NT2/D1 (cell line): ENCODE measurements around the gene PTPRN2.
"Not testable (repeated sequence)": the region's sequence is repeated elsewhere in the genome, so short reads cannot be mapped to it uniquely, and the experiment has no call there.

Experiments used
- DNase-seq: peaks from one replicate; pipeline ENCODE4 v3.0.0-alpha.2; 2011; ENCODE audit warnings: low read depth, low spot score
- H3K27me3 ChIP-seq: 2 replicates; pipeline ENCODE4 v1.6.0; 2011; ENCODE audit warnings: mild to moderate bottlenecking; ENCODE audit not compliant: insufficient read length, insufficient read depth
- H3K36me3 ChIP-seq: 2 replicates; pipeline ENCODE4 v1.6.1; 2011; ENCODE audit warnings: mild to moderate bottlenecking, low read length, mixed read lengths; ENCODE audit not compliant: insufficient read depth, insufficient read length
- H3K4me1 ChIP-seq: 2 replicates; pipeline ENCODE4 v1.5.1; 2011; ENCODE audit not compliant: insufficient read depth, insufficient read length
- H3K4me3 ChIP-seq: 2 replicates; pipeline ENCODE4 v1.5.1; 2011; ENCODE audit warnings: low read depth; ENCODE audit not compliant: insufficient read length
- H3K9ac ChIP-seq: 2 replicates; pipeline ENCODE4 v1.6.0; 2011; ENCODE audit warnings: low read depth; ENCODE audit not compliant: insufficient read length
- H3K9me3 ChIP-seq: 2 replicates; pipeline ENCODE4 v1.5.1; 2011; ENCODE audit warnings: mild to moderate bottlenecking, low read length; ENCODE audit not compliant: insufficient read depth
- SUZ12 ChIP-seq: IDR thresholded peaks from 2 replicates; pipeline ENCODE4 v1.6.1; 2011; ENCODE audit not compliant: insufficient read length, insufficient read depth; ENCODE audit errors: extremely low read depth
- YY1 ChIP-seq: IDR thresholded peaks from 2 replicates; pipeline ENCODE4 v1.6.1; 2011; ENCODE audit not compliant: insufficient read length, insufficient read depth
- ZNF274 ChIP-seq: IDR thresholded peaks from 2 replicates; pipeline ENCODE4 v1.6.1; 2011; ENCODE audit warnings: mild to moderate bottlenecking, low read depth, low read length

PTPRN2 gene

DNA sequence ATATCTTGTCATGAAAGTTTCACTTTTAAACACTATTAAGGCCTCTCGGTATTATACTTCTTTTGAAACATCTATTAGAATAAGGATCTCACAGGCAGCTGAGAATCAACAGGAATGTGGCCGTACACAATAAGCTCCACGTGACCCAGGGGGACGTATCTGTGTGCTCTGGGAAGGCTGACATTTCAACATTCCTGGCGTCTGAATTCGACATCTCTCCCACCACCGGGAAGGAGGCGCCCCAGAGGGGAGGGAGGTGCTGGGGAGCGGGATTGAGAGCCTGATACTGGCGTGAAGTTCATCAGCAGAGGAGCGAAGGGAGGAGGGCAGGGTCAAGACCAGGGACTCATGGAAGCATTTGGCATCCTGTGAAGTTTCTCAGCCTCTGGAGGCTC is 849.6 kb downstream of the PTPRN2 start:
- H3K9ac ChIP-seq: no peak overlapping the region
- H3K9me3 ChIP-seq: no peaks in the 10 kb centered on the region
- no peaks in the 10 kb centered on the region for H3K36me3 ChIP-seq
- no peaks in the 10 kb centered on the region for H3K27me3 ChIP-seq
- DNase-seq: peak; percentile 30
- TF ChIP-seq YY1 (no peak), SUZ12 (no peak), ZNF274 (no peak)
- peaks cover 7% of the 10 kb centered on the region for H3K4me1 ChIP-seq
- H3K4me3 ChIP-seq: no peak overlapping the region

DNA sequence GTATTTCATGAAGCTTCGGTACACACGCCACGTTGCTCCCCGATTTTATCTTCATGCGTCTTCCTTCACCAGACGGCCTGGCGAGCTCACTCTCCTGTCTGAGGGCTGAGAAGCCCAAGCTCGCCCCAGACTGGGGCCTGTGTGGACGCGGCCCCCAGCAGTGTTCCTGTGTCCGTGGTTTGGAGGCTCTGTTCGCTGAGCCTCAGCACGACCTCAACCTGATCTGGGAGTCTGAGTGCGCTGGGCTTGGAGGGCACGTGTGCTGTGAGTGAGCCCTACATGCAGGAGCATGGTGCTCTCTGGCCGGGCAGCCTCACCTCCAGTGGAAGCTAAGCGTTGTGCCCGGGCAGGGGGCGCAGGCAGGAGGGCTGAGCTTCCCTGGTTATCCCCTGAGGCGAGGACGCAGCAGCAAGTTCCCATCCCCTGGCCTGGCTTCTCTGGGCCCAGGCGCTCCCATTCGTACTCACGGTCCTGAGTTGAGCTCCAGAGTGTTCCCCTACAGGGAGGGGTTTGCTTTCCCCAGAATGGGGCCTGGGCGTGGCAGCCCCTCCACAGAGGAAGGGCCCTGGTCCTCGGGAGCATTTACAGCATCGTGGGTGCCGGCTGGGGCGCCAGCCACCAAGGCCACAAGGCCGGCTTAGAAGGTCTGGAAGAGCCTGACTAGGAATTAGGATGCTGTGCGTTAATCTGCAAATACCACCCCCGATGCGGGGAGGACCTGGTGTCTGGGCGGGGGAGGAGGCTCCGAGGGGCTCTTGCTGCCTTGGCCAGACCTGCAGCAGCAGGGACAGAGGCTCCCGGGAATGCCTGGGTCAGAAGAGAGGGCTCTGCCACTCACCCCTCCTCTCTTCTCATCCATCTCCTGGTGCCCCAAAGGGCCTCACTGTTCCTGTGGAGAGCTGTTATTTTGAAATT is 850.2 kb downstream of the PTPRN2 start:
- Histone ChIP-seq H3K9ac (no peak overlapping the region), H3K4me1 (peaks cover 7% of the 10 kb centered on the region), H3K36me3 (no peaks in the 10 kb centered on the region), H3K27me3 (no peaks in the 10 kb centered on the region), H3K4me3 (no peak overlapping the region), H3K9me3 (no peaks in the 10 kb centered on the region)
- DNase-seq: no peak
- TF ChIP-seq YY1 (no peak), ZNF274 (no peak), SUZ12 (no peak)

DNA sequence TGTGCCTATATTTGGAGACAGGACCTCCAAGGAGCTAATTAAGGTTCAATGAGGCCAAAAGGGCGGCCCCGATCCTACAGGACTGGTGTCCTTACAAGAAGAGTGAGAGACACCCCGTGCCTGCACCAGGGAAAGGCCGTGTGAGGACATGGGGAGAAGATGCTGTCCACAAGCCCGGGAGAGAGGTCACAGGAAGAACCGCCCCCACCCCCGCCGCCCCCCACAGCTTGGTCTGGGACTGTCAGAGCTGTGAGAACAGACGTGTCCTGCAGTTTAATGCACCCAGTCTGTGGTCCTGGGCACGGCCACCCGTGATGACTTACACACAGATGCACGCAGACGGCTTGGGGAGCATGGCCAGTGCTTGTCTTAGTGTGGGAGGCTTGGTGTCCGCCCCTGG is 851.3 kb downstream of the PTPRN2 start:
- H3K9me3 ChIP-seq: no peaks in the 10 kb centered on the region
- no peaks in the 10 kb centered on the region for H3K27me3 ChIP-seq
- H3K9ac ChIP-seq: no peak overlapping the region
- no peak overlapping the region for H3K4me3 ChIP-seq
- no peaks in the 10 kb centered on the region for H3K36me3 ChIP-seq
- no peak for TF ChIP-seq SUZ12
- no peak for TF ChIP-seq YY1
- TF ChIP-seq ZNF274: no peak
- no peak for DNase-seq
- H3K4me1 ChIP-seq: peaks cover 7% of the 10 kb centered on the region

DNA sequence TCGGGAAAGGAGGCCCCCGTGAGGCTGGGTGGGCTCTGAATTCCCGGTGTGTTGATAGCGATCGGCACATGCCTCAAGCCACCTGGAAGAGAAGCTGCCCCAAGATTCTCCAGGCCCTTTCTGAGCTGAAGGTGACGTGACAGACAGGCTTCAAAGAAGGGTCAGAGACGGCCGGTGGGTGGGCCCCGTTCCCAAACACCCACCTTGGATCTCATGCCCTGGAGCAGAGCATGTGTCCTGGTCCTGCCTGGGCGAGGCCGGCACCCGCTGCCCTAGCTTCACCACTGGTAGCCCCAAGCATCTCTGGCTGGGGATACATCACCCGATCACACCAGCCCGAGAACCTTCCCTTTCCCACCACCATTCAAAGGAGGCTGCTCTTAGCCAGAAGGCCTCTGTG is 851.8 kb downstream of the PTPRN2 start:
- Histone ChIP-seq H3K9me3 (no peaks in the 10 kb centered on the region), H3K9ac (no peak overlapping the region), H3K27me3 (no peaks in the 10 kb centered on the region), H3K36me3 (no peaks in the 10 kb centered on the region), H3K4me3 (no peak overlapping the region), H3K4me1 (peaks cover 7% of the 10 kb centered on the region)
- no peak for TF ChIP-seq YY1
- no peak for TF ChIP-seq ZNF274
- no peak for TF ChIP-seq SUZ12
- no peak for DNase-seq

DNA sequence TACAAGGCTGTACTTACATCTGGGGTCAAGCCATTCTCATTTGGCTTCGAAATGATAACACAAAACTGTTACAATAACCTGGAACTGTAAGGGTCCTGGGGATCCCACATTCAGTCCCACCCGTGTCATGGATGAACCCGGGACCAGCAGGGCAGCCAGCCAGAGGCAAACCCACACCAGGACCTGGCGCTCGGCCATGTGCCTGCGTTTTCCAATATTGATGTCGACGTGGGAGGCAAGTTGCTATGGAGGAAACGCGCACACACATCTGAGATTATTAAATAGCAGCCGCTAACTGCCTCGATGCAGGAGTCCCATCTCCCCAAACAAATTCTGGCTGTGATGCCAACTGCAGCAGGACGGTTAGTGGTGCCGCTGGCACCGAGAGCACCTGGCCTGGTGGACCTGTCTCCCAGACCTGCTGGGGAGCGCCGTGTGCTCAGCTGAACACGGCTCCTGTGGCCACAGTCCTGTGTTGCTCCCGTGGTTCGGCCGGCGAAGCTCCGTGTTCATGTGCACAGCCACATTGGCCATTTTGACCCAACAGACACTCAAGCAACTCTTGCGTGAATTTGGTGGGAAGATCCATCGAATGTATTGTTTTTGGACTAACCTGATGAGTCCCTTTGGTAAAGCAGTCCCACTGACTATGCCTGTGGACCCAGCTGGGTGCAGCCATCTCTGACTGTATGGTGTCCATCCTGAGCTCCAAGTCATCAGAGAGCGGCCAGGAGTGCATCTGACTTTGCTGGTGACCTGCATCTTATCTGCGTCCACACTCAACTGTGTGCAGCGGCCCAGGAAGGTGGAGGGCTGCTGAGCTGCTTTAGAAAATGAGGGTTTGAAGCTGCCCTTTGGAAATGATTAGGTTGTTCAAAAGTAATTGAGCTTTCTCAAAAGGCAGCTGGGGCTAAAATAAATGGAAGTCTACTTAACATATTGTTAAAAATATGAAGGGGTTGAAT is 852.7 kb downstream of the PTPRN2 start:
- DNase-seq: no peak
- Histone ChIP-seq H3K36me3 (no peaks in the 10 kb centered on the region), H3K9me3 (no peaks in the 10 kb centered on the region), H3K27me3 (no peaks in the 10 kb centered on the region), H3K4me1 (peaks cover 7% of the 10 kb centered on the region), H3K9ac (no peak overlapping the region), H3K4me3 (no peak overlapping the region)
- no peak for TF ChIP-seq YY1
- no peak for TF ChIP-seq ZNF274
- no peak for TF ChIP-seq SUZ12

DNA sequence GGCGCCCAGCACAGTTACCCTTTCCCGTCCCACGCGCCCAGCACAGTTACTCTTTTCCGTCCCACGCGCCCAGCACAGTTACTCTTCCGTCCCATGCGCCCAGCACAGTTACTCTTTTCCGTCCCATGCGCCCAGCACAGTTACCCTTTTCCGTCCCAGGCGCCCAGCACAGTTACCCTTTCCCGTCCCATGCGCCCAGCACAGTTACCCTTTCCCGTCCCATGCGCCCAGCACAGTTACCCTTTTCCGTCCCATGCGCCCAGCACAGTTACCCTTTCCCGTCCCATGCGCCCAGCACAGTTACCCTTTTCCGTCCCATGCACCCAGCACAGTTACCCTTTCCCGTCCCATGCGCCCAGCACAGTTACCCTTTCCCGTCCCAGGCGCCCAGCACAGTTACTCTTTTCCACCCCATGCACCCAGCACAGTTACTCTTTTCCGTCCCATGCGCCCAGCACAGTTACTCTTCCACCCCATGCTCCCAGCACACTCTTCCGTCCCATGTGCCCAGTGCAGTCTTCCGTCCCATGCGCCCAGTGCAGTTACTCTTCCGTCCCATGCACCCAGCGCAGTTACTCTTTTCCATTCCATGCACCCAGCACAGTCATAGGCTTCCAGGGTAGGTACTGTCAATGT is 853.7 kb downstream of the PTPRN2 start:
- H3K4me1 ChIP-seq, H3K27me3 ChIP-seq, DNase-seq, H3K4me3 ChIP-seq, H3K9ac ChIP-seq, H3K36me3 ChIP-seq, H3K9me3 ChIP-seq: not testable (repeated sequence)

DNA sequence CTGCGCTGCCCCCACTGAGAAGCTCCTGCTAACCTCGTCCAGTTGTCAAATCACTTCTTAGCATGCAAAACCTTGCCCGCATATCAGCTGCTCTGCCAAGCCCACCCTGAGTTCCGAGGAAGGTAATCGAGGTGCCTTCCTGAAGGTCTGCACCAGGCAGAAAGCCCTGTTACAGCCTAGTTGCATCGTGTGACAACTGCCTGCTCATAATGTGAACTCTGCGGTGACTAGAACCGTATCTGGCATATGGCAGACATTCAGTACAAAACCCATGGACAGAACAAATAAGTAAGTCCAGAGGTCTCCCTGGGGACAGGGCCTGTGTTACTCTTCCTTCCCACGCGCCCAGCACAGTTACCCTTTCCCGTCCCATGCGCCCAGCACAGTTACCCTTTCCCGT is 856.5 kb downstream of the PTPRN2 start:
- Histone ChIP-seq H3K4me3 (no peak overlapping the region), H3K4me1 (no peaks in the 10 kb centered on the region), H3K36me3 (no peaks in the 10 kb centered on the region), H3K9ac (no peak overlapping the region), H3K9me3 (no peaks in the 10 kb centered on the region), H3K27me3 (no peaks in the 10 kb centered on the region)
- TF ChIP-seq ZNF274 (no peak), SUZ12 (no peak), YY1 (no peak)
- DNase-seq: no peak
